ENCODE data around the gene RASGEF1C.

The RASGEF1C gene

DNA sequence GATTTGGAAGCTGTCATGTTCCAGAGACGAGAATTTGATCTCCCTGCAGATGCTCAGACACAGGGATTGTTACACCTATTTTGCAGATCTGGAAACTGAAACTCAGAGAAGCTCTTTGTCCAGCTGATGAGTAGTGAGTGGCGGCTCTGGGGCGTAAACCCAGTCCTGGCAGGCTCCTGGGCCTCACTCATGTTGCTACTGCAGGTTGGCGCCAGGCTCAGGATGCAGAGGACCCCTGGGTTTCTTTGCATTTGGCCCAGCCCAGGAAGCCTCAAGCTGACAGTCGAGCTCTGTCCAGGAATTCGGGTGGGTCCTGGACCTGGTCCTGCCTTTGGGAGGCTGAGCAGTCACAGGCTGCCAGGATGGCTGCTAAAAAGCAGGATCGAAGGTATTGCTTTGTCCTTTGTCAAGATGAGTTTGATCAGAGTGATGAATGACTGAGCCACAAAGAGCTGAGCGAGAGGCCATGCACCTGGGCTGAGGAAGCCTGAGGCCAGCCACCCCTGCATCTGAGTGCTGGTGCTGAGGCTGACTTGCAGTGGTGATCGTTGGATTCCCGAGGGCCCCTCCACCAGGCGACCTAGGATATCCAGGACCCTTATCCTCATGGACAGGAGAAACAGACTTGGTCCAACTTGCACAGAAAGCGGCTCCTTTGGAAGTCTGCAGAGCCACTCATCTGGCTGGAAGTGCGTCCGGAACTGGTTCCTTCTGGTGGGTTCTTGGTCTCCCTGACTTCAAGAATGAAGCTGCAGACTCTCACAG, 129.1 kb downstream of the RASGEF1C start:
- no peak for DNase-seq

DNA sequence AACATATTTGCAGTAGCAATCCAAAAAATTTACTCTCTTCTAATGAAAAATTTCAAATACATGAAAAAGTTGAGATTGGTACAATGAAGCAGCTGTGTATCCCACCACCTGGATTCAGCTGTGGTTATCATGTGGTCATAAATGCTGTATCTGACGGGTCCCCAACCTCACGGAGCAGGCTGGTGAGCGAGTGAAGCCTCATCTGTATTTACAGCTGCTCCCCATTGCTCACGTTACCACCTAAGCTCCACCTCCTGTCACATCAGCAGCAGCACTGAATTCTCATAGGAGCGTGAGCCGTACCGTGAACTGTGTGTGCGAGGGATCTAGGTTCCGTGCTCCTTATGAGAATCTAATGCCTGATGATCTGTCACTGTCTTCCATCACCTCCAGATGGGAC, 130.7 kb downstream of the RASGEF1C start:
- no peak for DNase-seq

DNA sequence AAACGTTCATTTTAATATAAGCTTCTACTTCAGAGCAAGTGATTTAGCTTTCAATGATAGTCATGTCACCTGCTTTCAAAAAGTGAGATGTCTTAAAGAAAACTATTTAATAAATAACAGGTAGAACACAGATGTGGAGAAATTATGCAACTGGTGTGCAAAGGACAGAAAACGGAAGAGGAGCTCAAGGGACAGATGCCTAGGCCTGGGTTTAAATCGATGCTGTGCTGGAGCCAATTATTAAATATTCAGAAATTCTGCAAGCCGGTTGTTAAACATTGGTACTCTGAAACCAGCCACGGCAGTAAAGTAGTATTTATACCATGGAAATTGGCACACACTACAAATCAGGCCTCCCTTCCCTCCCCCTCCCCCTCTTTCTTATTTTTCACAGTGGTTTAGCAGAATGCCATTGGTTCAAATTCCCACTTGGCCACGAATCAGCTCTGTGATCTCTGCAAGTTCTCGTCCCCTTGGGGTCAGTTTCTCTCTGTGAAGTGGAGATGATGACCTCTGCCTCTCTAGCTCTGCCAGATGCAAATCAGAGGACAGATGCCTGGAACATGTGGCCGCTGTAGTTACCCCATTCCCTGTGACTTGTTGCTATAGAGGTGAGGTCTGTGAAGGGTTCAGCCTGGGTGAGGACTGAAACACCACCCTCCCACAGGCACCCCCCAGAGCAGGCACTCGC, 131.3 kb downstream of the RASGEF1C start:
- DNase-seq: no peak

DNA sequence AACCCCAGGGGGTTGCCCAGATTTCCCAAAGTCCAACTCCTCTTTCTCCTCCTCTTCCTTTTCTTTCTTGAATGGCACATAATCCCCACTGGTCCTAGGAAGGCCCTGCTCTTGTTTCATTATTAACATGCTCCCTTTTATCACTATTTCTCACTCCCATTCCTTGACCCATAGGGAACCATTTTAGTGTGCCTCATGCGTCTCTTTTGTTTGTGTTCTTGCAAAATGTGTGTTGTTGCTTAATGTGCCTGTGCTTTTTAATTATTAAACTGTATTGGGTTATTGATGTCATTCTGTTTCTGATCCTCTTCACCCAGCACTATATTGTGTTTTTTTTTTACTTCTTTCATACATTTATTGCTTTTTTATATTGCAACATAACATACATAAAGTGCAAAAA, 133.3 kb downstream of the RASGEF1C start:
- no peak for DNase-seq

DNA sequence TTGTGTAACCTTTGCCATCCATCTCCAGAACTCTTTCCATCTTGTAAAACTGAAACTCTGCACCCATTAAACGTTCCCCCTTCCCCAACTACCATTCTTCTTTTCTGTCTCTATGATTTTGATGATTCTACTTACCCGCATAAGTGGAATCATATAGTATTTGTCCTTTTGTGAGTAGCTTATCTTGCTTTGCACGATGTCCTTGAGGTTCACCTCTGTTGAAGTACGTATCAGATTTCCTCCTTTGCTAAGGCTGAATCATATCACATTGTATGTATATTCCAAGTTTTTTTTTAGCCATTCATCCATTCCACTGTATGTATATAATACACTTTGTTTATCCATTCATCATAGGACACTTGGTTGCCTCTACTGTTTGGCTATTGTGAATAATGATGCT, 134.5 kb downstream of the RASGEF1C start:
- no peak for DNase-seq

DNA sequence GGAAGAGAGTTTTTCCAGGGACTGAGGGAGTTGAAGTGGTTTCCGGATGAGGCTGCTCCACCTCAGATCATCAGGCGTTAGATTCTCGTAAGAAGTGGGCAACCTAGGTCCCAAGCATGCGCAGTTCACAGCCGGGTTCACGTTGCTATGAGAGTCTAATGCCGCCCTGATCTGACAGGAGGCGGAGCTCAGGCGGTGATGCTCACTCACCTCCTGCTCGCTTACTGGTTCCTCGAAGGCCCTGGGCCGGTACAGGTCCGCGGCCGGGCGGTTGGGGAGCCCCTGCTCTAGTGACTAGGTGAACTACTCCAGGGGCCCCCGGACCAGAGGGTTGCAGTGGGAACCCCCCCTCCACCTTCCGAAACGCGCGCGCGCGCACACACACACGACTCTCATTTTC, 136.5 kb downstream of the RASGEF1C start:
- DNase-seq: no peak

DNA sequence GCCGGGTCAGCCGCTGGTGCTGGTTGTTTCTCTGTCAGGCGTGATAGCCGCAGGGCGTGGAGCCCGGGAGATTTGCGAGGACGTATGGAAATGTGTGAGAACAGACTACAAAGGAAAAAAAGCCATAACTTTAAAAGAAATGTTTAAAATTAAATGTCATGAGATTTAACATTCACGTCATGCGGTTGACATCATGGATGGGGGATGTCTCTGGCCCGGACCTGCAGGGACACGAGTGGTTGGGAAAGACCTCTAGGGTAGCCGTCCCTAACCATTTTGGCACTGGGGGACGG, 136.8 kb downstream of the RASGEF1C start:
- no peak for DNase-seq

DNA sequence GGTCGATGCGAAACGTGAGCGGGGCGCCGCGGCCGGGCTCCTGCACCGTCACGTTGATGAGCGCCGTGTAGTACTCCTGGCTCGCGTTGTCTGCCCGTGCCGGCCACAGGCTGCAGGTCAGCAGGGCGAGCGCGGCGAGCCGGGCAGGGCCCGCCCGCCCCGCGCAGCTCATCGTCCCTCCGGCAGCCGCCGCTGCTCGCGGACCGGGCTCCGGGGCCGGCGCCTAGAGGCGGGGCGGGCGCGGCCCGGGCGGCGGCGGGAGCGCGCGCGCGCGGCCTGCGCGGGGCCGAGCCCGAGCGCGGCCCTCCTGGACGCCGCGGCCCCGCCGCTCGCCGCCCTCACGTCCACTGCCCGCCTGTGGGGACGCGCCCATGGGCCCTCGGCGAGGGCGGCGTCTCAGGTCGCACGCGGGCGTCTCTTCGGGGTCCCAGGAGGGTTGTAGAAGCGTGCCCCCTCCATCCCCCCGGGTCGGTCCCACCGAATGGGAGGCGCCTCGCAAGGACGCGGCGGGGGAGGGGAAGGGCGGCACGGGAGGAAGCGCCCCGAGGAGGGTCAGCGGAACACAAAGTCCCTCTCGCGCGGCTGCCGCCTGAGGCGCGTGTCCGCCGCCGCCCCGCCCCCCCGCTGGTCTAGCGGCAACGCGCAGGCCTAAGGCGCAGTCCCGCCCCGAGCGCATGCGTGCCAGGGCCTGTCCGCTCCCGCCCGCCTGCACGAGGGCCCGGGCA, 137.3 kb downstream of the RASGEF1C start, which contains the start of gene RNF130:
Gene RNF130, minus strand, starts transcription at position 229 of the 725 bp plus-strand sequence. Its CDS starts 57 bp downstream, at position 172.
- DNase-seq: peak; percentile 52

DNA sequence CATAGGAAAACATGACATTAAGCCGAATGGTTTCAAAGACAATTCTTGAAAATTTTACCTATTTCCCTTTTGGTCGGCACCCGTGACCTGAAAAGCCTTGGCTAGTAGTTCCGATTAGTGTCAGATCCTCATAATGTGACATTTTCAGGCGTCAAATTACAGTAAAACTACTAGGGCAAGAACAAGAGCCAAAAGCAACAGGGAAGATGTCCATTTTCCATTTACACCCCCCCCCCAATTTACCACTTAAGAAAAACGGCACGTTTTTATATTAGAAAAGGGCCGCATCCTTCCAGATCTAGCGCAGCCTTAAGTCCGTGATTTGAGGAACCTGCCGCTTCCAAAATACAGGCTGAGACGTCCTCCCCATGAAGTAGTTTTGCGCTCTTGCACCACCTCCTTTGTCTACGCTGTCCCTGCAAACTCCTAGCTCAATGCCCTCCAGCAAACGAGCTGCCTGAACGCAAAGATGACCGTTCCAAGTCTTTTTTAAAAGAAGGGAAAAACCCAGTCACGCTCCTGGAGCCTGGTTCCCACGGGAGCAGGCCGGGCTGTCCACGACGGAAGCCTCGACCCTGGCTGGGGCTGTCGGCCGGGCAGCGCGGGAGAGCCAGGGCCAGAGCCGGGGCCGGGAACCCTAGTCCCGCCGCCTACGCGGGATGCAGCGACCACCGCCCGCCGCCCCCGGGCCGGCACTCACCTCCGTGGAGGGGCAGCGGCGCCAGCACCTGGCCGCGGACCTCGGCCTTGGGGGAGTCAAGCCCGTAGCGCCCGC, 138.1 kb downstream of the RASGEF1C start:
- peak; percentile 3 for DNase-seq

DNA sequence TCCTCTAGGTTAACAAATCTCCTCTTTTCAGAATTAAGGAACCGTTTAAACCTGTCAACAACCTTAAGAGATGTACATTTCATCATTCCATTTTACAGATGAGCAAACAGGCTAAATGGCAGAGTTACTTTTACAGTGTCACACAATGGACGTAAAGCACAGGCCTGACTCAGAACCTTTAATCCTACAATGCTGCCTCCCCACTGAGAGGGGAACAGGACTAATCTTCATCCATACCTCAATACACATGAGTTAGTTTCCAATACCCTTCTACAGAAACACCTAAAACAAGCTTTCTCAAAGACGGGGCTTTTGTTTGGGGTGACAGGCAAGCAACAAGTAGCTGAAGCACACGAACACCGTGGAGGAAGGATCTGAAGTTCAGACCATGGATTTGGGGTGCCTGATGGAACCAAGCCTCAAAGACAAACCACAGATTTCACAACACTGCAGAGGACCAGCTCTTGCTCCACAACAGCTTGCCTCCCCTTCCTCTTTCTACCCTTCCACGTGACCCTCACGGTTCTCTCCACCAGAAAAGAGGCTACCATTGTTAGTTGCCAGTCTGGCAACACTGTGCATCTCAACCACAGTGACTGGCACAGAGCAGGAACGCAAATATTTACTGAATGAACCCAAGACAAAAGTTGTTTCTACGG, 139.3 kb downstream of the RASGEF1C start:
- no peak for DNase-seq

DNA sequence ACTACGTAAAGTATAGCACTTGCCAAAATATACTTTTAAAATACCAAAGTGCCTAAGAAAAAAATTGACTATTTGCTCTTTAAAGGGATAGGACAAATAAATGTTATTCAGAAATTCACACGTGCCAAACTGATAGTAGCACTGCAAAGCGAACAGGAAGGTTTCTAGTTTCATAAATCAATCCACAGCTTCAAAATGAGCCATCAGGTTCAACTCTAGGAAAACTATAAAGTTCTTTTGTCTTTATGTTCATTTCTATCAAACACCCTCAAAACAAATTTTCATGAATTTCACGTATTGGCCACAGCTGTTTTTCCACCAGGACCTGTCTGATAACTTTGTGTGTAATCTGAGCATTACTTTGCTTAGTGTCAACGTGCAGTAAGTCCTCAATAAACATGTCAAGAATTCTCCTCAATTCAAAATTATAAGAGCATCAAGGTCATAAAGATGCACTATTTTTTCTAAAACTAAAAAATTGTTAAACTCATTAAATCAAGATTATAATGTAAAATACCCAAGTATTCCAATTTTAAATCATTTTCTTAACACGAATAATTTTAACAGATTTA, 140.4 kb downstream of the RASGEF1C start:
- no peak for DNase-seq

DNA sequence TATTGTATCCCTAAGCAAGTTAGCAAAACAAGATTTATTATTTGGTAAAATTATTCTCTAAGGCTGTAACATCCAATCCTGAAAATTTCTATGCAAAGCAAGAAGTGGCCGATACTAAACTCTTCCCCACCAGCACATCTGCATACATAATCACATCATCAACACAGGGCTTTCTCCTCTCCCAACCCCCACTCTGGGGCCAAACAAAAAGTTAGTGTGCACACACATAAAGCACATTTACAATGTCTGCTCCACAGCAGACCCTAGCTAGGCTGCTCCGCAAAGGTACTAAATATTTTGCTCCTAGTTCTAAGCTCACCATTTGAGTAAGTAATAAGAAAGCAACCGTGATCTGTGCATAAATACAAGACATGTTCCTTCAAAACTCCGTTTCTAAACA, 141.0 kb downstream of the RASGEF1C start:
- DNase-seq: no peak

DNA sequence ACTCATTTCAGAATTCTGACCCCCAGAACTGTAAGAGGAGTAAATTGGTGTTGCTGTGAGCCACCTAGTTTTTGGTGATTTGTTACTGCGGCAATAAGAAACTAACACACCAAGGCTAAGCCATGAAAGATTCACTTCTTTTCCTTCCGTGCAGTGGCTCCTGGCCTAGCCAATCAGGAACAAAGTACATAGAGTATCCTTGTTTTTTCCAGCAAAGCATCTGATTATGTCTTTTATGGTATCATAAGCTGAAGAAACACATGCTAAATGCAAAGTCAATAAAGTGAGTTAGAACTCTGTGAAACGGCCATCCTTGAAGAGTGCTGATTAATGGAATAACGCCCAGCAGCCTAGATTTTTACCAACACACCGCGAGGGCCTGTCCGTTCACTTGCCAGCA, 148.8 kb downstream of the RASGEF1C start:
- DNase-seq: no peak

DNA sequence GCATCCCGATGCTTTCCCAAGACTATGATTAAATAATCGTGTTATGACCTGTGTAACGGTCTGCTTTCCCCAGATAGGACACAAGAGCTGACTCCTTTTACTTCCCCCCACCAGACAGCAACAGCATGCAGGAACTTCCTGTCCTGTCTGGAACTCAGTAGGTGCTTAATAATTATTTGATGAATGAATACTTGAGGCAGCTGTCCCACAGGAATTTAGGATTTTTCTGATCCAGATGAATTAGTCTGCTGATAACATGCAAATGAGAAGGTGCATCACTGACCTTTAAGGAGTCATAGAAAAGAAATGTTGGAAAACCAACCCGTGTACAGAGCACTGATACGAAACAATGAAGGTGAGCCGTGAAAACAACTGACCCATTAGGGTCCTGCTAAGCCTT, 149.7 kb downstream of the RASGEF1C start:
- no peak for DNase-seq

DNA sequence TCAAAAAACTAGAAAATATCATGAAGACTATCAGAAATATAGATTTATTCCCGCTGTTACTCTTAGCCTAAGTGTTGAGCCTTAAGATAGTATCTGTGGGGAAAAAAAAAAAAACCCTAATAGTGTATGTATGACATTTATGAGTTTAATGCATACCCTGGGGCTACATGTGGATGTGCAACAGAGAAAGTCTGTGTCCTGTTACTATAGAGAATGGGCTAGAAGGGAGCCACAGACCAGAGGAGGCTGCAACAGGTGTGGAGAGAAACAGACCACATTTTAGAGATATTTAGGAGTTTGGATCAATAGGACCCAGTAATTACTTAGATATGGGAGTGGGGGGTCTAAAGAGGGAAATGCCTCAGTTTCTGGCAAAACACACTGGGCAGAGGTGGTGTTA, 152.9 kb downstream of the RASGEF1C start:
- no peak for DNase-seq

DNA sequence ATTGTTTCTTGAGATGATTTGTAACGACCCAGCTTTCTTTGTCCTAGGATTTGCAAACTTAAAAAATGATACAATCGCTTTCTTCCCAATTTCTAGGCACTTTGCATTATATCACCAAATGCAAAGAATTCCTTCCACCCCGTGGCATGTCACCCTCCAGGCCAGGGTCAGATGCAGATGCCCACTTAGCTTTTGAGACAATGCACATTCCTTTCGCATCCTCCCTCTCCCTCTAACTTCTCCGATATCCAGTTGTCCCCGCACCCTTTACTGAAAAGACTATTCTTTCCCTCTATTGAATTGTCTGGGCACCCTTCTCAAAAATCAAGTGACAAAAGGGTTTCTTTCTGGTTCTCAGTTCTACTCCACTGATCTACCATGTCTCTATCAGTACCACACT, 154.8 kb downstream of the RASGEF1C start:
- no peak for DNase-seq

DNA sequence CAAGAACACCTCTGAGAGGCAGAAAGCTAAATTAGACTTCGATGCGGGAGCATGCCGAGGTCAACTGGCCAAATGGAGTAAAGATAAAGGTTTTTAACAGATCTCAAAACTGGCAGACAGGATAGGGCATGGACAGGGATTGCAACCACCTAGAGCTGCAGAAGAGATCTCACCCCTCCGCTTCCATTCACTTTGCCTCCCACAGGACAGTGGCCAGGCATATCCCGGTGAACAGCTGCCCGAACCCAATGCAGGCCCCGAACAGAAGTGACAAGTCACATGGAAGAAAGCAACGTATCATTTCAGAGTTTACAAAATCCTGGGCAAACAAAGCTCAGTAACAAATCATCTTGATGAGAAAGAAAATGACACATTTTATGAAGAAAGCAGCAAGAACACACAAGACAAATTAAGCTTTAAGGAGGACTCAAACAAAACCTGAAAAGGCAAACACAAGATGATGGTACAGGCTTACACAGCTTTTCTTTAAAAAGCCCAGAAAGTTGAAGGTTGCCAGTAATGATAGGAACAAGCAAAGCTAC, 155.9 kb downstream of the RASGEF1C start:
- no peak for DNase-seq

DNA sequence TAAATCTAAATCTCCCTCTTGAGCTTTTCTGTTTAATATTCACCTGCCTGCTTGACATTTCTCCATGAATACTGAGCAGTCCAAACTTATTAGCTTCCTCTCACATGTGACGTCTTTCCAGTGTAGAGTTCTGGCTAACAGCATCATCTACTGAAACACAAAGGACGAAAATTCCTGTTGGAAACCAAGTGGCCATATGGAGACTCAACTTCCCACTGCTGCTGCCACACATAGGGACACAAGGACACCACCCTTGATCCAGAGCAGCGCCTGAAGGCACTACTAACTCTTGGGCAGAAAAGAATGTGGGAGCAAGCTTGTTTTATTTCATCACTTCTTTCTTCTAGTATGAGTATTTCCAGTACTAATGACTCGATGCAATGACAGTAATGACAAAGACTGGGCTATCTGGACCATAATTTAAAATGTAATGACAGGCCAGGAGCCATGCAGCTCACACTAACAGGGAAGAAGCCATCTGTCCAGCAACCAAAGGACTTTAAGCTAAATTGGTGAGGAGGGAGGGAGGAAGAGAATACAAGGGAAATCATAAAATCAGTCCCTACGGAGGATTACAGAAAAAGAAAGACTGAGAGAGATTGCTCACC, 156.7 kb downstream of the RASGEF1C start:
- no peak for DNase-seq
